PFSK-1 (cell line): ENCODE data around the gene SENP1.
A peak's percentile ranks its signal among the peaks of the same experiment; 100 is the strongest.

Experiments
- FOXP2 ChIP-seq: optimal IDR thresholded peaks from 2 replicates; pipeline ENCODE3; 2011; ENCODE audit warnings: borderline replicate concordance, control low read depth, inconsistent platforms; ENCODE audit not compliant: insufficient read depth; ENCODE audit errors: extremely low read length, extremely low read depth
- POLR2AphosphoS5 ChIP-seq: IDR thresholded peaks from 2 replicates; pipeline ENCODE4 v1.6.1; 2012; ENCODE audit warnings: low read depth, mild to moderate bottlenecking, control low read depth, low read length, moderate library complexity
- SIN3A ChIP-seq: IDR thresholded peaks from 2 replicates; pipeline ENCODE4 v1.6.1; 2012; ENCODE audit warnings: mild to moderate bottlenecking, low read length, moderate library complexity, borderline replicate concordance; ENCODE audit not compliant: insufficient read depth
- TAF1 ChIP-seq: IDR thresholded peaks from 2 replicates; pipeline ENCODE4 v1.6.1; 2012; ENCODE audit warnings: low read length, control low read depth, borderline replicate concordance; ENCODE audit not compliant: insufficient read depth
- TF ChIP-seq, protein P1 (sequence below), 2 experiments: IDR thresholded peaks; 2 replicates each; pipeline versions ENCODE4 v1.6.1 to v1.8.0; 2011 to 2012; ENCODE audit warnings: low read depth in 2 of 2, low read length in 2 of 2, control low read depth in 1 of 2, inconsistent platforms in 1 of 2, mild to moderate bottlenecking in 1 of 2, moderate library complexity in 1 of 2; ENCODE audit not compliant: insufficient read depth in 1 of 2

GRCh38 chr12:48105321-48105866, 485 bp downstream of the SENP1 start:
- TF ChIP-seq, protein P1, sequence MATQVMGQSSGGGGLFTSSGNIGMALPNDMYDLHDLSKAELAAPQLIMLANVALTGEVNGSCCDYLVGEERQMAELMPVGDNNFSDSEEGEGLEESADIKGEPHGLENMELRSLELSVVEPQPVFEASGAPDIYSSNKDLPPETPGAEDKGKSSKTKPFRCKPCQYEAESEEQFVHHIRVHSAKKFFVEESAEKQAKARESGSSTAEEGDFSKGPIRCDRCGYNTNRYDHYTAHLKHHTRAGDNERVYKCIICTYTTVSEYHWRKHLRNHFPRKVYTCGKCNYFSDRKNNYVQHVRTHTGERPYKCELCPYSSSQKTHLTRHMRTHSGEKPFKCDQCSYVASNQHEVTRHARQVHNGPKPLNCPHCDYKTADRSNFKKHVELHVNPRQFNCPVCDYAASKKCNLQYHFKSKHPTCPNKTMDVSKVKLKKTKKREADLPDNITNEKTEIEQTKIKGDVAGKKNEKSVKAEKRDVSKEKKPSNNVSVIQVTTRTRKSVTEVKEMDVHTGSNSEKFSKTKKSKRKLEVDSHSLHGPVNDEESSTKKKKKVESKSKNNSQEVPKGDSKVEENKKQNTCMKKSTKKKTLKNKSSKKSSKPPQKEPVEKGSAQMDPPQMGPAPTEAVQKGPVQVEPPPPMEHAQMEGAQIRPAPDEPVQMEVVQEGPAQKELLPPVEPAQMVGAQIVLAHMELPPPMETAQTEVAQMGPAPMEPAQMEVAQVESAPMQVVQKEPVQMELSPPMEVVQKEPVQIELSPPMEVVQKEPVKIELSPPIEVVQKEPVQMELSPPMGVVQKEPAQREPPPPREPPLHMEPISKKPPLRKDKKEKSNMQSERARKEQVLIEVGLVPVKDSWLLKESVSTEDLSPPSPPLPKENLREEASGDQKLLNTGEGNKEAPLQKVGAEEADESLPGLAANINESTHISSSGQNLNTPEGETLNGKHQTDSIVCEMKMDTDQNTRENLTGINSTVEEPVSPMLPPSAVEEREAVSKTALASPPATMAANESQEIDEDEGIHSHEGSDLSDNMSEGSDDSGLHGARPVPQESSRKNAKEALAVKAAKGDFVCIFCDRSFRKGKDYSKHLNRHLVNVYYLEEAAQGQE (IDR thresholded peaks at IDR 0.05; ENCODE audit: insufficient read depth in 1 of 2, low read depth in 2 of 2, low read length in 2 of 2), result no peak
- TF ChIP-seq POLR2AphosphoS5 (0 out of 2 replicates have a peak, but pooled peaks have one; percentile 51), TAF1 (no peak), FOXP2 (no peak), SIN3A (0 out of 2 replicates have a peak, but pooled peaks have one; percentile 13)
